Measurements from ENCODE around the gene COQ5. TPM values are rescaled to one million over a fixed set of nuclear protein-coding genes. Genes with fewer than 3 reads are reported as not detected.
"Not testable (repeated sequence)": the region's sequence is repeated elsewhere in the genome, so short reads cannot be mapped to it uniquely, and the experiment has no call there.

The COQ5 gene
- total RNA-seq, 2 experiments from 2014 or later: 31.3 to 32.6 TPM

DNA sequence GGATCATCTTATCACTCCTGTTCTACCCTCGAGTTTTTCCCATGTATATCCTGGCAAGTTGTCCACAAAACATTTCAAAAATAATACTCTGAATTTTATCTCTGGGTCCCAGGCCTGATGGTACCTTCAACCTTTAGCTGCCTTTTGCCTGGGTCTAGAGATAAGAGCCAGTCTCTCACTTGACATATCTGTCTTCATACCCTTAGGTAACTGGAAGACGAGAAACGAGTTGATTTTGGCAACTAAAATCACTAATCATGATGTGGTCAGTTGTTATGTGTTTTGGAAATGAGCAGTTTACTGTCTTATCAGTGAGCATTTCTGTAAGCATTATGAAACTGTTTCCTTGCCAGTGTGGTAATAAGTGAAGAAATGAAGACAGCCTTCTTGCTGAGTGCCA is 11.5 kb upstream of the COQ5 start:
- Mint-ChIP-seq H3K4me1 (peaks cover 57% of the 10 kb centered on the region), H3K36me3 (ENCODE audit: low read depth) (peaks cover 49% of the 10 kb centered on the region), H3K27me3 (no peaks in the 10 kb centered on the region)

DNA sequence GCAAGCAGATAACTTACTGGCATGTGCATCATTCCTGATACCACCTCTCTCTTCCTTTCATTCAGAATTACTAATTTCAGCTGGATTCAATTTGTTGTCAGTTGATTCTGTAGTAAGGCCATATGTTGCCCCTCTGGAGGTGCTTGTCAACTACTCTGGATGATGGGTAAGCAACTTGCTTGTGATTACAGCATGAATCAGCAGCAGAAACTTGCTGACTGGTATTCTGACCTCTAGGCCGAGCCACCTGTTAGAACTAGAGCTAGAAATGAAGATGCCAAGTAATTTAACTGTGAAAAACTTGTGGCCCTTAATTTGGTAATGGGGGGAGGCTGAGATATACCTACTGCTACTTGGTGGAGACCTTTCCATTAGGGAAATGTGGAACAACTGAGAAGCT is 10.3 kb upstream of the COQ5 start:
- Mint-ChIP-seq H3K27me3 (no peaks in the 10 kb centered on the region), H3K36me3 (ENCODE audit: low read depth) (peaks cover 51% of the 10 kb centered on the region), H3K4me3 (peak overlapping the region; percentile 87), H3K9me3 (ENCODE audit: low read depth) (no peaks in the 10 kb centered on the region), H3K27ac (peak overlapping the region; percentile 89), H3K4me1 (peaks cover 57% of the 10 kb centered on the region)
- intact Hi-C loops (cut with DNase I, micrococcal nuclease): no loop called here
- ATAC-seq (peak; percentile 36), DNase-seq (peak; percentile 43)
- ChIA-PET POLR2A (interaction anchor here (0.5 to 1.3 kb wide), 4 partner anchors 17 to 248 kb away, joined by 3 to 11 read pairs (median 3); partner anchors contain the start of genes POP5, RNU4-1 and RNU4-2), CTCF (interaction anchor here (1.0 to 1.5 kb wide), 4 partner anchors 10 to 247 kb away, joined by 3 to 6 read pairs (median 4); partner anchors contain the start of genes COQ5, RNU4-1 and SIRT4)

More for the DNA sequence above, 11.5 kb upstream of the COQ5 start:
- intact Hi-C loops (cut with DNase I, micrococcal nuclease): no loop called here
- ChIA-PET POLR2A (interaction anchor here (0.7 kb wide), 1 partner anchor 37 kb away, joined by 3 read pairs; no protein-coding TSS in a partner anchor), CTCF (interaction anchor here (0.6 kb wide), 1 partner anchor 847 kb away, joined by 3 read pairs; no protein-coding TSS in a partner anchor)
- H3K27ac Mint-ChIP-seq: peak overlapping the region; percentile 81
- ATAC-seq: peak; percentile 7
- H3K4me3 Mint-ChIP-seq: no peak overlapping the region
- no peak for DNase-seq
- H3K9me3 Mint-ChIP-seq (ENCODE audit: low read depth): no peaks in the 10 kb centered on the region

DNA sequence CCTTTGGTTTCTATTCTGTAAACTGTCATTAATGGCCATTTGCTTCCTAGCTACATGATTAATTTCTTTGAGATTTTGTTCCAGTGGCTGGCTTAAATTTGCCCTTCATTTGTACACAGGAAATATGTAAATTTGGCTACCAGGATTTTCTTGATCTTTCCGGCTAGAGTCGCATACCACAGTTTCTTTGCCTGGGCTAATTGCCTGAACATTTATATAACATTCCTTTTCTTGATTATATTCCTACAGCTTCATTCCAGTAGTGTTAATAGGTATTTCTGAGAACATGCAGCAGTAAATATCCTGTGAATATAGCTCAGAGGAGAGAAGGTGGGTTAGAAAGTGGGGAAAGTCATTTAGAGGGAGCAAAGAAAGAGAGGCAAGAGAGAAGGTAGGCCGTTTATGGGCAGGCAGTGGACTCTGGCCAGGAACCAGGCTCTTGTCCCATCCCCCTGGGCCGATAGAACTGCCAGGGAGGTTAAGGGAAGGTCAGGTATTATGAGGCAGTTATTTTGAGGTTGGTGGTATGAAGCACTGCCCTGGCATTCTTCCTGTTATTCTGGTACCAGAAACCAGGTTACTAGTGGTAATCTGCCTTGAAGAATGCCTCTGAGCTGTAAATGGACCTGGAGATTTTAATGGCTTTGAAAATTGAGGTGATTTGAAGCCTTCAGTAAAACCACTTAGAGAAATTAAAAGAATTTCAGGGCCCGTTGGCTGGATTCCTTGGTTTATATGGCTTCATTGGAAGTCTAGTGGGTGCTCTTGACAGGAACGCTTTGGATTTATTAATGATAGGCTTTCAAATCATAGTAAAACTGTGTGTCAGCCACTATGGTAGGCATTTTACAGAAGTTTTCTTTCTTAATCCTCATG is 9.6 kb upstream of the COQ5 start:
- no peaks in the 10 kb centered on the region for H3K9me3 Mint-ChIP-seq (ENCODE audit: low read depth)
- intact Hi-C loops (cut with DNase I, micrococcal nuclease): no loop called here
- CTCF ChIA-PET: interaction anchor here (0.6 to 2.4 kb wide), 12 partner anchors 8 to 802 kb away, joined by 3 to 13 read pairs (median 3); partner anchors contain the start of genes COQ5, RNU4-1 and SIRT4
- H3K27me3 Mint-ChIP-seq: no peaks in the 10 kb centered on the region
- peak overlapping the region; percentile 89 for H3K27ac Mint-ChIP-seq
- POLR2A ChIA-PET: interaction anchor here (0.7 to 1.3 kb wide), 3 partner anchors 42 to 248 kb away, joined by 3 to 11 read pairs (median 3); partner anchors contain the start of genes POP5 and RNU4-1
- H3K4me3 Mint-ChIP-seq: peak overlapping the region; percentile 87
- H3K36me3 Mint-ChIP-seq (ENCODE audit: low read depth): peaks cover 51% of the 10 kb centered on the region
- ATAC-seq (no peak), DNase-seq (no peak)
- H3K4me1 Mint-ChIP-seq: peaks cover 59% of the 10 kb centered on the region

DNA sequence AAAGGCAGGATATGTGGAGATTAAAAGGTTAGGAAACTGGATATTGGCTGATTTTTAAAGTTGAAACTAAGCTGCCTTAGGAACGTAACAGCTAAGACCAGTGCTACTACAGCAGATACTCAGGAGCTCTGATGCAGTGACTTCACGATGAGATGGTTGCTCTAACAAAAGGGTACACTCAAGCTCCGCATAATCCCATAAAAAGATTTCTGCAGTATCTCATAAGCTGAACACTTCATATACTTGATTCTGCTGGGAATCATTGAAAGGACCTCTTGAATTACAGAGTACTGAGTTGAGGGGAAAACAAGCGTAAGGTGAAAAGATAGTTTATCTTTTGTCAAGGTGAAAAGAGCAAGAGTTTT is 8.9 kb upstream of the COQ5 start:
- Mint-ChIP-seq H3K36me3 (ENCODE audit: low read depth) (peaks cover 50% of the 10 kb centered on the region), H3K27me3 (no peaks in the 10 kb centered on the region), H3K9me3 (ENCODE audit: low read depth) (no peaks in the 10 kb centered on the region), H3K4me3 (peak overlapping the region; percentile 87), H3K4me1 (peaks cover 58% of the 10 kb centered on the region), H3K27ac (peak overlapping the region; percentile 89)
- intact Hi-C loops (cut with DNase I, micrococcal nuclease): no loop called here
- DNase-seq: no peak
- POLR2A ChIA-PET: interaction anchor here (0.6 to 1.2 kb wide), 4 partner anchors 9 to 337 kb away, joined by 3 to 7 read pairs (median 4); partner anchors contain the start of genes COQ5 and RPLP0
- CTCF ChIA-PET: interaction anchor here (0.6 to 2.4 kb wide), 9 partner anchors 9 to 802 kb away, joined by 3 to 13 read pairs (median 3); partner anchors contain the start of gene COQ5
- no peak for ATAC-seq

DNA sequence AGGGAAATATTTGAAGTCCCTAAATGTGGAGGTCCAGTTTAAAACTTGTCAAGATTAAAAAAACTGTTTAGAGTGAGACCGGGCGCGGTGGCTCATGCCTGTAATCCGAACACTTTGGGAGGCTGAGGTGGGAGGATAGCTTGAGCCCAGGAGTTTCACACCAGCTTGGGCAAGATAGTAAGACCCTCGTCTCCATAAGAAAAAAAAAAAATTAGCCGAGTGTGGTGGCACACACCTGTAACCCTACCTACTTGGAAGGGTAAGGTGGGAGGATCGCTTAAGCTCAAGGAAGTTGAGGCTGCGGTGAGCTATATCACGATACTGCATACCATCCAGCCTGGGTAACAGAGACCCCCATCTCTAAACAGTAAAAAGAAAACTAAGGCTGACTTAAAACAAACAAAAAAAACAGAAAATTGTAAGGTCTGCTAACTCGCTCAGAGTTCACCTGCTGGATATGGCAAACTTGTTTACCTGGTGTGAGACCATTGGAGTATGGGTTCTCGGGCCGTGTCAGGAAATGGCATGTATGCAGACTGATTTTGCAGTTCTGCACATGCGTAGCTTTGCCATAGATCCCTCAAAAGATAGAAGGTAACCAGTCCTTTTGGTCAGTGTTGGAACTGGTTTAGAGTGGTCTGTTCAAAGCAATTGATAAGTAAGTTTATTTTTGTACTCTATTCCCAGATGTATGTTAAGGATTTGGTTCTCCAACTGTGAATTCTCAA is 7.3 kb upstream of the COQ5 start:
- intact Hi-C loops (cut with DNase I, micrococcal nuclease): no loop called here
- CTCF ChIA-PET: interaction anchor here (0.5 to 2.4 kb wide), 6 partner anchors 16 to 597 kb away, joined by 3 to 13 read pairs (median 4); partner anchors contain the start of genes P2RX7 and POP5

DNA sequence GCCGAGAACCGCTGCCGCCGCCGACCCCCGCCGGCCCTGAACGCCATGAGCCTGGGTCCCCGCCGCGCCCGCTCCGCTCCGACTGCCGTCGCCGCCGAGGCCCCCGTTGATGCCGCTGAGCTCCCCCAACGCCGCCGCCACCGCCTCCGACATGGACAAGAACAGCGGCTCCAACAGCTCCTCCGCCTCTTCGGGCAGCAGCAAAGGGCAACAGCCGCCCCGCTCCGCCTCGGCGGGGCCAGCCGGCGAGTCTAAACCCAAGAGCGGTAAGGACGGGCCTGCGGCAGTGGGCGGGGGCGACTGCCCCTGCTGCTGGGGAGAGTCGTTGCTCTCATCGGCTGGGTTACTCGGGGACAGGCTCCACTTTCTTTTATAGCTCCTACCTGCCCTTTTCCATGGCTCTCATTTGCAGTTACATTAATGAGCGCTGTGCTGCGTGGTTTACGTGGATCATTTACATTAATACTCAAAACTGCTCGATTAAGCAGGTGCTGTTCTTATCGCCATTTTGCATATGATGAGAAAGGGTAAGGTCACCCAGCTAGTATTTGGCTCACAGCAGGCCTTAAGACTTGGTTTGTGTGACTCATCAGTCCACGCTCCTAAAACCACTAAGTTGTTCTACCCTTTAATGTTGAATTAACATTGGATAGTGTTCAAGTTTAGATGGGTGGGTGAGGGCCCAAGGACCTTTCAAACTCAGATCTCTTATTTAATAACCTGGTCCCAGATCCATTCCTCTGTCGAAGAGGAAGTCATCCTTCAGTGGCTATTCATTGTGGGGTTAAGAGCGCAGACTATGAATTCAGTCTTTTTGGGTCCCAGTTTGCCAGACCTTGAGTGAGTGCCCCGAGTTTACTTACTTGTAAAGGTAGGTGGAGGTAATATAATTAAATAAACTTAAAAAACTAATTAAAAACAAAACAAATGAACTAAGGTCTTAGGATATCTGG is 6.0 kb upstream of the COQ5 start:
- Mint-ChIP-seq H3K36me3 (ENCODE audit: low read depth) (peaks cover 33% of the 10 kb centered on the region), H3K27me3 (no peaks in the 10 kb centered on the region), H3K9me3 (ENCODE audit: low read depth) (no peaks in the 10 kb centered on the region), H3K4me3 (peak overlapping the region; percentile 87), H3K4me1 (peaks cover 48% of the 10 kb centered on the region), H3K27ac (peak overlapping the region; percentile 95)
- intact Hi-C loops (cut with DNase I, micrococcal nuclease): loop anchor here (1.0 to 2.0 kb wide), 6 partner anchors 46 to 334 kb away; partner anchors contain the start of genes POP5 (in 2 of the 2), SRSF9 (in 2 of the 2), COX6A1 (in 1 of the 2) and MLEC (in 1 of the 2)
- ATAC-seq (peak; percentile 64), DNase-seq (peak; percentile 75)
- ChIA-PET POLR2A (interaction anchor here (0.6 to 1.2 kb wide), 2 partner anchors 233 to 334 kb away, joined by 3 read pairs; partner anchors contain the start of gene SIRT4), CTCF (interaction anchor here (0.8 to 2.4 kb wide), 2 partner anchors 46 to 1787 kb away, joined by 3 to 10 read pairs; partner anchors contain the start of gene POP5)

More for the DNA sequence above, 7.3 kb upstream of the COQ5 start:
- no peaks in the 10 kb centered on the region for H3K9me3 Mint-ChIP-seq (ENCODE audit: low read depth)
- H3K27ac Mint-ChIP-seq: peak overlapping the region; percentile 95
- ATAC-seq (no peak), DNase-seq (peak; percentile 57)
- H3K36me3 Mint-ChIP-seq (ENCODE audit: low read depth): peaks cover 44% of the 10 kb centered on the region
- no peaks in the 10 kb centered on the region for H3K27me3 Mint-ChIP-seq
- peak overlapping the region; percentile 87 for H3K4me3 Mint-ChIP-seq
- POLR2A ChIA-PET: interaction anchor here (0.8 kb wide), 1 partner anchor 24 kb away, joined by 3 read pairs; no protein-coding TSS in a partner anchor
- peaks cover 55% of the 10 kb centered on the region for H3K4me1 Mint-ChIP-seq

DNA sequence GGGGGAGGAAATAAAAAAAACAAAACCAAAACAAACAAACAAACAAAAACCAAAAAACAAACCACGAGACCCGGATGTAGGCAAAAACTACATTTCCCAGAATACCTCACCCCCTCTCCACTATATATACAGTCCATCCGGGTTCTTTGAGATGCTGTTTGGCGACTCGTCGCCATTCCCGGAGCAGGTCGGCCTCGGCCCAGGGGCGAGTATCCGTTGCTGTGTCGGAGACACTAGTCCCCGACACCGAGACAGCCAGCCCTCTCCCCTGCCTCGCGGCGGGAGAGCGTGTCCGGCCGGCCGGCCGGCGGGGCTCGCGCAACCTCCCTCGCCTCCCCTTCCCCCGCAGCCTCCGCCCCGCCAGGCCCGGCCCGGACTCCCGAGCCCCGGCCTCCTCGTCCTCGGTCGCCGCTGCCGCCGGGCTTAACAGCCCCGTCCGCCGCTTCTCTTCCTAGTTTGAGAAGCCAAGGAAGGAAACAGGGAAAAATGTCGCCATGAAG is 5.3 kb upstream of the COQ5 start, which contains the start of gene RNF10:
Gene RNF10, plus strand, starts transcription at position 154 of the 500 bp plus-strand sequence. CDS start 456 bp downstream, outside the sequence.
- POLR2A ChIA-PET: interaction anchor here (1.2 kb wide), 1 partner anchor 333 kb away, joined by 3 read pairs; no protein-coding TSS in a partner anchor
- DNase-seq (peak; percentile 82), ATAC-seq (peak; percentile 67)
- peak within 1 kb of the TSS; percentile 87 for H3K4me3 Mint-ChIP-seq
- CTCF ChIA-PET: interaction anchor here (0.8 kb wide), 1 partner anchor 1788 kb away, joined by 3 read pairs; no protein-coding TSS in a partner anchor
- H3K27ac Mint-ChIP-seq: peak within 1 kb of the TSS; percentile 95
- peaks cover 46% of the 10 kb centered on the region for H3K4me1 Mint-ChIP-seq
- intact Hi-C loops (cut with DNase I, micrococcal nuclease): loop anchor here (1.0 to 2.0 kb wide), 6 partner anchors 47 to 333 kb away; partner anchors contain the start of genes SRSF9 (in 2 of the 2), COX6A1 (in 1 of the 2), MLEC (in 1 of the 2) and POP5 (in 1 of the 2)
- H3K9me3 Mint-ChIP-seq (ENCODE audit: low read depth): no peaks in the 10 kb centered on the region
- peaks cover 28% of the 10 kb centered on the region for H3K36me3 Mint-ChIP-seq (ENCODE audit: low read depth)
- H3K27me3 Mint-ChIP-seq: no peaks in the 10 kb centered on the region

DNA sequence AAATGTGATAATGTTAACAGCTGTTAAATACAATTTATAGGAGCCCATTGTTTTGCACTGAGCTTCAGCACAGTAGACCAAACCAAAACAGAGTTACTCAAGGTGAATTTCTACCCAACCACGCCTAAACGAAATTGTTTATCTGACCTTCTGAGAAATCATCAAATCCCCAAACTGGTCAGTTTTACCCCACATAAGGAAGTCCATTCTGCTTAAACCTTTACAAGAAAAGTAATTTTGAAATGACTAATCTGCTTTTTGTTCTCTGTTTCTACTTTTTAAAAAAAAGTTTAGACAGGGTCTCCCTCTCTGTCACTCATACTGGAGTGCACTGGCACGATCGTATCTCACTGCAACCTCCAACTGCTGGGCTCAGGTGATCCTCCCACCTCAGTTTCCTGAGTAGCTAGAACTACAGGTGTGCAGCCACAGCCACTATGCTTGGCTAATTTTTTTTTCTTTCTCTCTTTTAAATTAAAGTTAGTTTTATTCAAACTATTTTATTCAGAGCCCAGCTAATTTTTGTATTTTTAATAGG is 3.8 kb upstream of the COQ5 start:
- H3K9me3 Mint-ChIP-seq (ENCODE audit: low read depth): no peaks in the 10 kb centered on the region
- CTCF ChIA-PET: interaction anchor here (0.6 to 1.2 kb wide), 2 partner anchors 37 to 176 kb away, joined by 3 read pairs; partner anchors contain the start of gene DYNLL1
- H3K27me3 Mint-ChIP-seq: no peaks in the 10 kb centered on the region
- H3K27ac Mint-ChIP-seq: no peak overlapping the region
- peaks cover 36% of the 10 kb centered on the region for H3K4me1 Mint-ChIP-seq
- no peak overlapping the region for H3K4me3 Mint-ChIP-seq
- intact Hi-C loops (cut with DNase I, micrococcal nuclease): no loop called here
- ATAC-seq: no peak
- DNase-seq: no peak
- H3K36me3 Mint-ChIP-seq (ENCODE audit: low read depth): peaks cover 22% of the 10 kb centered on the region
- POLR2A ChIA-PET: interaction anchor here (0.6 kb wide), 1 partner anchor 420 kb away, joined by 3 read pairs; no protein-coding TSS in a partner anchor

DNA sequence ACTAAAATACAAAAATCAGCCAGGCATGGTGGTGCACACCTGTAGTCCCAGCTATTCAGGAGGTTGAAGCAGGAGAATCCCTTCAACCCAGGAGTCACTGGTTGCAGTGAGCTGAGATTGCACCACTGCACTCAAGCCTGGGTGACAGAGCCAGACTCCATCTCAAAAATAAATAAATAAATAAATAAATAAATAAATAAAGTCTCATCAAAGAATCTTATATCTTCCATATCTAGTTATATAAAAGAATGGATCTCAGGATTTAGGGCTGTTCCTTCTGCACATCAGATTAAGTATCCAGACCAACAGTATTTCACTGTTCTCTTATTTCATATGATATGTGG is 1.4 kb upstream of the COQ5 start:
- intact Hi-C loops (cut with DNase I, micrococcal nuclease); ATAC-seq; DNase-seq; CTCF ChIA-PET; H3K36me3 Mint-ChIP-seq (ENCODE audit: low read depth); H3K27ac Mint-ChIP-seq; H3K9me3 Mint-ChIP-seq (ENCODE audit: low read depth); H3K27me3 Mint-ChIP-seq; POLR2A ChIA-PET: not testable (repeated sequence)
- Mint-ChIP-seq H3K4me1 (peaks cover 23% of the 10 kb centered on the region), H3K4me3 (peak overlapping the region; percentile 99)
